C4-2B (cell line): ENCODE measurements around the gene SCTR.

Source experiments
- ZFX ChIP-seq: fragments of 450-650 bp; IDR thresholded peaks from 2 replicates; pipeline ENCODE4 v1.6.1; 2017
- TF ChIP-seq, protein P1 (sequence below): fragments of 450-650 bp; conservative IDR thresholded peaks from 2 replicates; pipeline ENCODE4 v1.5.1; 2017; ENCODE audit warnings: mild to moderate bottlenecking

- TF ChIP-seq, protein P1, sequence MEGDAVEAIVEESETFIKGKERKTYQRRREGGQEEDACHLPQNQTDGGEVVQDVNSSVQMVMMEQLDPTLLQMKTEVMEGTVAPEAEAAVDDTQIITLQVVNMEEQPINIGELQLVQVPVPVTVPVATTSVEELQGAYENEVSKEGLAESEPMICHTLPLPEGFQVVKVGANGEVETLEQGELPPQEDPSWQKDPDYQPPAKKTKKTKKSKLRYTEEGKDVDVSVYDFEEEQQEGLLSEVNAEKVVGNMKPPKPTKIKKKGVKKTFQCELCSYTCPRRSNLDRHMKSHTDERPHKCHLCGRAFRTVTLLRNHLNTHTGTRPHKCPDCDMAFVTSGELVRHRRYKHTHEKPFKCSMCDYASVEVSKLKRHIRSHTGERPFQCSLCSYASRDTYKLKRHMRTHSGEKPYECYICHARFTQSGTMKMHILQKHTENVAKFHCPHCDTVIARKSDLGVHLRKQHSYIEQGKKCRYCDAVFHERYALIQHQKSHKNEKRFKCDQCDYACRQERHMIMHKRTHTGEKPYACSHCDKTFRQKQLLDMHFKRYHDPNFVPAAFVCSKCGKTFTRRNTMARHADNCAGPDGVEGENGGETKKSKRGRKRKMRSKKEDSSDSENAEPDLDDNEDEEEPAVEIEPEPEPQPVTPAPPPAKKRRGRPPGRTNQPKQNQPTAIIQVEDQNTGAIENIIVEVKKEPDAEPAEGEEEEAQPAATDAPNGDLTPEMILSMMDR = no peak
- TF ChIP-seq ZFX = no peak
Measured at GRCh38 chr2:119521433-119522050, 2.7 kb downstream of the SCTR start.
